GM03348 (cell line): ENCODE results near the gene ANKMY2.

Experiments used
- DNase-seq: peaks from one replicate; pipeline ENCODE4 v3.0.0; 2012; ENCODE audit warnings: low spot score

ANKMY2 gene

GRCh38 chr7:16579216-16579615 lies 66.3 kb downstream of the ANKMY2 start:
- DNase-seq, result no peak

GRCh38 chr7:16571941-16572340 lies 73.6 kb downstream of the ANKMY2 start:
- no peak for DNase-seq

GRCh38 chr7:16564909-16565426 lies 80.6 kb downstream of the ANKMY2 start:
- DNase-seq, result peak; percentile 66

GRCh38 chr7:16564023-16564380 lies 81.6 kb downstream of the ANKMY2 start:
- no peak for DNase-seq

GRCh38 chr7:16563281-16564022 lies 82.1 kb downstream of the ANKMY2 start:
- DNase-seq, result no peak

GRCh38 chr7:16562456-16563220 lies 82.9 kb downstream of the ANKMY2 start:
- DNase-seq, result no peak

GRCh38 chr7:16561943-16562342 lies 83.6 kb downstream of the ANKMY2 start:
- no peak for DNase-seq

GRCh38 chr7:16559497-16560179 lies 85.9 kb downstream of the ANKMY2 start:
- DNase-seq, result no peak

- DNase-seq, result no peak
Observed at GRCh38 chr7:16558761-16559302, 86.7 kb downstream of the ANKMY2 start.

- DNase-seq, result no peak
Observed at GRCh38 chr7:16556359-16556758, 89.2 kb downstream of the ANKMY2 start.

- DNase-seq, result no peak
Observed at GRCh38 chr7:16554518-16555236, 90.9 kb downstream of the ANKMY2 start.

GRCh38 chr7:16550671-16551070 lies 94.9 kb downstream of the ANKMY2 start:
- DNase-seq, result no peak
